NT2/D1 (cell line): ENCODE measurements around the gene LAMC3.
"Not testable (repeated sequence)": the region's sequence is repeated elsewhere in the genome, so short reads cannot be mapped to it uniquely, and the experiment has no call there.

ENCODE experiments used
- DNase-seq: peaks from one replicate; pipeline ENCODE4 v3.0.0-alpha.2; 2011; ENCODE audit warnings: low read depth, low spot score
- H3K27me3 ChIP-seq: 2 replicates; pipeline ENCODE4 v1.6.0; 2011; ENCODE audit warnings: mild to moderate bottlenecking; ENCODE audit not compliant: insufficient read length, insufficient read depth
- H3K36me3 ChIP-seq: 2 replicates; pipeline ENCODE4 v1.6.1; 2011; ENCODE audit warnings: mild to moderate bottlenecking, low read length, mixed read lengths; ENCODE audit not compliant: insufficient read depth, insufficient read length
- H3K4me1 ChIP-seq: 2 replicates; pipeline ENCODE4 v1.5.1; 2011; ENCODE audit not compliant: insufficient read depth, insufficient read length
- H3K4me3 ChIP-seq: 2 replicates; pipeline ENCODE4 v1.5.1; 2011; ENCODE audit warnings: low read depth; ENCODE audit not compliant: insufficient read length
- H3K9ac ChIP-seq: 2 replicates; pipeline ENCODE4 v1.6.0; 2011; ENCODE audit warnings: low read depth; ENCODE audit not compliant: insufficient read length
- H3K9me3 ChIP-seq: 2 replicates; pipeline ENCODE4 v1.5.1; 2011; ENCODE audit warnings: mild to moderate bottlenecking, low read length; ENCODE audit not compliant: insufficient read depth
- SUZ12 ChIP-seq: IDR thresholded peaks from 2 replicates; pipeline ENCODE4 v1.6.1; 2011; ENCODE audit not compliant: insufficient read length, insufficient read depth; ENCODE audit errors: extremely low read depth
- YY1 ChIP-seq: IDR thresholded peaks from 2 replicates; pipeline ENCODE4 v1.6.1; 2011; ENCODE audit not compliant: insufficient read length, insufficient read depth
- ZNF274 ChIP-seq: IDR thresholded peaks from 2 replicates; pipeline ENCODE4 v1.6.1; 2011; ENCODE audit warnings: mild to moderate bottlenecking, low read depth, low read length

LAMC3 gene

DNA sequence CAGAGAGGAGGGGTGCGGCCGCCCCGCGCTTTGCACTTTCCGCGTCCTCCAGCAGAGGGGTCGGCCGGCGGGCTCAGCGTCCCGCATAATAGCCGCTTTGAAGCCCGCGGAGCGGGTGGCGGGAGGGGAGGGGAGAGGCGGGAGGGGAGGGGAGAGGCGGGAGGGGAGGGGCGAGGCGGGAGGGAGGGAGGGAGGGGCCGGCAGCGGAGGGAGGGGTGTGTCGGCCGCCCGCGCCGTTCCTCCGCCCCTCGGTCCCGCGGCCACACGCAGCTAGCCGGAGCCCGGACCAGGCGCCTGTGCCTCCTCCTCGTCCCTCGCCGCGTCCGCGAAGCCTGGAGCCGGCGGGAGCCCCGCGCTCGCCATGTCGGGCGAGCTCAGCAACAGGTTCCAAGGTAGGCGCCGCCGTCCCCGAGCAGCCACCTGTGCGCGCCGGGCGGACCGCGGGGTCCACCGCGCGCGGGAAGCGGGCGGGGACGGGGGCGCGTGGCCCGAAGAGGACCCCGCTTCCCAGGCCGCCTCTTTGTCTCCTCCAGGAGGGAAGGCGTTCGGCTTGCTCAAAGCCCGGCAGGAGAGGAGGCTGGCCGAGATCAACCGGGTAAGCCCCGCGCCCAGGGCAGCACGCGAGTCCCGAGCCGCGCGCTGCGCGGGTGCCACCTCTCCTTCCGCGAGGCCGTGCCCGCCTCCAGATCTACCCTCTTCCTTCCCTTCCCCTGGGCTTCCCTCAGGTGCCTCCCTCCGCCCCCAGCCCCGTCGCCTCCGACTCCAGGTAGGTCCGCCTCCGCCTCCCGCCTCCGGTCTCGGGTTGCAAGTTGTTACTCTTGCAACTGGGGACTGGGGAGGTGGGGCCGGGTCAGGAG is 87.5 kb downstream of the LAMC3 start, which contains the start of gene AIF1L:
TSS of gene AIF1L (plus strand) at position 263 of the 857 bp plus-strand sequence. CDS start at position 362, 99 bp downstream.
- TF ChIP-seq SUZ12 (no peak), ZNF274 (no peak), YY1 (no peak)
- peak within 1 kb of the TSS; percentile 97 for H3K9ac ChIP-seq
- H3K36me3 ChIP-seq = peaks cover 22% of the 10 kb centered on the region
- no peaks in the 10 kb centered on the region for H3K9me3 ChIP-seq
- peak within 1 kb of the TSS; percentile 89 for H3K4me3 ChIP-seq
- peak; percentile 80 for DNase-seq
- no peaks in the 10 kb centered on the region for H3K27me3 ChIP-seq
- peaks cover 50% of the 10 kb centered on the region for H3K4me1 ChIP-seq

DNA sequence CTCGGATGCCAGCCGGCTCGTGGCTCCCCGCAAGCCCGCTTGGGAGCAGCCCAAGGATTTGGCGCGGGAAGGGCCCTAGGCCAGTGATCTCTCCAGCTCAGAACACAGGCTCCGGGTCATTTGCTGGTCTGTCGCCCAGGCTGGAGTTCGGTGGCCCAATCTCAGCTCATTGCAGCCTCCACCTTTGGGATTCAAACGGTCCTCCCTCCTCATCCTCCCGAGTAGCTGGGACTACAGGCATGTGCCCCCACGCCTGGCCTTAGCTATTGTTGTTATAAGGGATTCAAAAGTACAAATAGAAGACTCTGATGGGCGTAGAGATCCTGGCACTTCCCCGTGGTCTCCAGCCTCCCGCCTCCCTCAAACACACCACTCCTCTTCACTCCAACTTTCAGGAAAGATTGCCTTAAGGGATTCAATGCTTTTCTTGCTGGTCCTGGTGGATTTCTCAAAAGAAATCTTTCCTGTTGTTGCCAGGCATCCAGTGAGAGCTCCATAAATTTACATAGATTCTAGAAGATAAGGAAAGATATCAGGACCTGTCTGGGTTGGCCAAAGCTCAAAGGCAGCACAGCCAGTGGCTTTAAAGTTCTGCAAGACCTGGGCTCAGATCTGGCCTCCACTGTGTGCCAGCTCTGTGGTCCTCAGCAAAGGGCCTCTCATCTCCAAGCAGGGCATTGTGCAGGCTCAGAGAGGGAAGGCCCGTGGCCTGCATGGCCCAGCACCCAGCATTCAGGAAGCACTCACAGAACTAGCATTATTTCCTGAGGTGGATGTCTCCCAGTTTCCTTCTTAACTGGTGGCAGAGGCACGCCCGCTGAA is 88.4 kb downstream of the LAMC3 start:
- peak overlapping the region; percentile 89 for H3K4me3 ChIP-seq
- H3K27me3 ChIP-seq = no peaks in the 10 kb centered on the region
- H3K9ac ChIP-seq = peak overlapping the region; percentile 97
- peaks cover 46% of the 10 kb centered on the region for H3K4me1 ChIP-seq
- H3K9me3 ChIP-seq = no peaks in the 10 kb centered on the region
- H3K36me3 ChIP-seq = peaks cover 28% of the 10 kb centered on the region
- DNase-seq = no peak
- TF ChIP-seq SUZ12 (no peak), ZNF274 (no peak), YY1 (no peak)

DNA sequence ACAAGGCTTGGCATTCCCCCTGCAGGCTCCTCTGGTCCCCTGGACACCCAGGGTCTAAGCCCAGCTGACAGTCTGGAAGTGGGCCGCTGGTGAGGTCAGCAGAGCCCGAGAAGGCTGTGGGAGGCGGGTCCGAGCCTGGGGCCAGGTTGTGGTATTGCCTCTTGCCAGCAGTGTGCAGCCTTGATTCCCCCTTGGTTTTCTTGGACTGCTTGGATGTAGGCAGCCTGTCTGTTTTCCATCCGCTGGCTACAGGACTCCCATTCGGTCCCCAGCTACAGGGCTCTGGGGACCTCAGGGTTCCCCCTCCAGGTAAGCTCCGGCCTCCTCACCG is 88.9 kb downstream of the LAMC3 start:
- Histone ChIP-seq H3K4me3 (peak overlapping the region; percentile 89), H3K27me3 (no peaks in the 10 kb centered on the region), H3K4me1 (peaks cover 45% of the 10 kb centered on the region), H3K9me3 (no peaks in the 10 kb centered on the region), H3K9ac (peak overlapping the region; percentile 97), H3K36me3 (peaks cover 33% of the 10 kb centered on the region)
- no peak for DNase-seq
- no peak for TF ChIP-seq SUZ12

DNA sequence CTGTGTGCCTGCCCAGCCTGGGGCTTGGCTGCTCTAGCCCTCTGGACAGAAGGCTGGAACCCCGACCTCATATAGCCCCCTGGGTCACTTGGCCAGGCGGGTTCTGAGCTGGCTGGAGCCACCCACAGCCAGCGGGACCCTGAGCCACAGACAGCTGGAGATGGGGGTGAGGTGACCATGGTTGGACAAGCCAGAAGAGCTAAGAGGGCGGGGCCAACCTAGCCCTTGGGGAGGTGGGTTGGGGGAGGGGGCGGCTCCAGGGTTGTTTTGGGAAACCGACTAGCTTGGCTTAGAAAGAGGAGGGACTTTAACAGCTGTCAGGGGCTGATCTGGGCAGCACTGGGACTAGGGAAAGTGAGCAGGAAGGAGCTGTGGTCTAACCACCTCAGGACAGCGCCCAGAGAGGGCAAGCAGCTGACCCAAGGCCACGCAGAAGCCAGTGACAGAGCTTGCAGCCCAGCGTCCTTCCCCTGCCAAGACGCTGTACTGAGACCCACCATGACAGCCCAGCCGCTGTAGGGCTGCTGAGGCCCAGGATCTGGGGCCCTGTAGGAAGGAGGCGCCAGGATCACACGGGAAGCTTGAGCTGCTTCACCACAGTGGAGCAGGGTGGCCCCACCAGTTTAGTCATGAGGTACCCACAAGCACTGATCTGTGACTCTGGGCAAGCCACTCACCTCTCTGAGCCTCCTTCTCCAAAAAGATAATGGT is 89.6 kb downstream of the LAMC3 start:
- H3K4me1 ChIP-seq = peaks cover 47% of the 10 kb centered on the region

DNA sequence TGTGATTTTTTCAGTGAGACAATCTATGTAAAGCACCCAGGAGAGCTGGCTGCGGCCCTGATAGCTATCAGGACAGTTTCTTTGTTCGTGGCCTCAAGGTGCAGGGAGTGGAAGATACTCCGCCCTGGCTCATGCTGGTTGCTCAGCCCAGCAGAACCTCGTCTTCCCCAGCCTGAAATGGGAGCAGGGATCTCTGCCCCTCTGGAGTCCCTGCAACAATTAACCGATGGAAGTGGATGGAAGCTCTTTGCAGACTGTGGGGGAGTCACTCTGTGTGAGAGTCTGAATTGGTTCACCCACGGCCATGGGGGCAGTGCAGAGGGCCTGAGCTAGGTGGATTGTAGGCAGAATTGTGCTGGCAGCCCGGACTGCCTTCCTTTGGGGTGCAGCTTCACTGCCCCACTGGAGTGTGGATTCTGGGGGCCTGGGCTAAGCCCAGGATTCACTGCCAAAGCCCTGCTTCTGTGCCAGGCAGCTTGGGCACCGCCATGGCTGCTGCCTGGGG is 90.2 kb downstream of the LAMC3 start:
- Histone ChIP-seq H3K9me3 (no peaks in the 10 kb centered on the region), H3K4me3 (no peak overlapping the region), H3K27me3 (no peaks in the 10 kb centered on the region), H3K9ac (peak overlapping the region; percentile 54), H3K4me1 (peaks cover 52% of the 10 kb centered on the region), H3K36me3 (peaks cover 46% of the 10 kb centered on the region)
- no peak for DNase-seq
- TF ChIP-seq YY1 (no peak), SUZ12 (no peak), ZNF274 (no peak)

More for the DNA sequence above, 89.6 kb downstream of the LAMC3 start:
- Histone ChIP-seq H3K9me3 (no peaks in the 10 kb centered on the region), H3K4me3 (no peak overlapping the region), H3K27me3 (no peaks in the 10 kb centered on the region), H3K9ac (peak overlapping the region; percentile 97), H3K36me3 (peaks cover 40% of the 10 kb centered on the region)
- TF ChIP-seq SUZ12 (no peak), YY1 (no peak), ZNF274 (no peak)
- DNase-seq = no peak

DNA sequence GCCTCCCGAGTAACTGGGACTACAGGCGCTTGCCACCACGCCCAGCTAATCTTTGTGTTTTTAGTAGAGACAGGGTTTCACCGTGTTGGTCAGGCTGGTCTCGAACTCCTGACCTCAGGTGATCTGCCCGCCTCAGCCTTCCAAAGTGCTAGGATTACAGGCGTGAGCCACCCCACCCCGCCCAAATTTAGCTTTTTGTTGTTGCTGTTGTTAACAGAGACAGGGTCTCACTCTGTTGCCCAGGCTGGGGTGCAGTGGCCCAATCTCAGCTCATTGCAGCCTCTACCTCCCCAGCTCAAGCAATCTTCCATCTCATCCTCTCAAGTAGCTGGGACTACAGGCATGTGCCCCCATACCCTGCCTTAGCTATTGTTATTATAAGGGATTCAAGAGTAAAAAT is 90.9 kb downstream of the LAMC3 start:
- H3K9me3 ChIP-seq, H3K4me3 ChIP-seq, H3K27me3 ChIP-seq, H3K9ac ChIP-seq, DNase-seq: not testable (repeated sequence)
- Histone ChIP-seq H3K36me3 (peaks cover 49% of the 10 kb centered on the region), H3K4me1 (peaks cover 48% of the 10 kb centered on the region)

DNA sequence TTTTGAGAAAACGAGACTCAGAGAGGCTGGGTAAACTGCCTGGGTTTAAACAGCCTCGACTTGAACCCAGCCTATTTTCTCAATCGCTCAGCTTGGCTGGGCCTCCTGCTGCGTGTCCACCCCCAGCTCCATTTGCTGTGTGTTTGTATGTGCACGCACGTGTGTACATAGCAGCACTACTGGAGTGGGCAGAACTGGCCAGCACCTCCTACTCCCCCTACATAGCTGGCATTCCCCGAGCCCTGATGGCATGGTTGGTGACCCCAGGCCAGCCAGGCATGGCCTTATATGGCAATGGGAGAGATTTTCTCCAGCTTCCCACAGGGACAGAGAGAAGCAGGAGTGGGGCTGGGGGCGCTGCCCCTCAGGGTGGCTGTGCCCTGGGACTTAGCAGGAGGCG is 91.5 kb downstream of the LAMC3 start:
- no peak for TF ChIP-seq SUZ12
- TF ChIP-seq YY1 = no peak
- TF ChIP-seq ZNF274 = no peak
- no peak overlapping the region for H3K4me3 ChIP-seq
- DNase-seq = no peak
- peaks cover 44% of the 10 kb centered on the region for H3K4me1 ChIP-seq
- H3K27me3 ChIP-seq = no peaks in the 10 kb centered on the region
- no peaks in the 10 kb centered on the region for H3K9me3 ChIP-seq
- peaks cover 55% of the 10 kb centered on the region for H3K36me3 ChIP-seq
- peak overlapping the region; percentile 61 for H3K9ac ChIP-seq
